ENCODE results near the gene ERRFI1.
"Not testable (repeated sequence)": the region's sequence is repeated elsewhere in the genome, so short reads cannot be mapped to it uniquely, and the experiment has no call there.

Gene ERRFI1

GRCh38 chr1:7967651-7968050 lies 58.5 kb downstream of the ERRFI1 start:
- no peak for DNase-seq (ENCODE audit: low spot score)

- DNase-seq (ENCODE audit: low spot score): no peak
Measured at GRCh38 chr1:7967196-7967595, 58.9 kb downstream of the ERRFI1 start.

- DNase-seq (ENCODE audit: low spot score): no peak
Measured at GRCh38 chr1:7964476-7964875, 61.6 kb downstream of the ERRFI1 start.

- not testable (repeated sequence) for DNase-seq (ENCODE audit: low spot score)
Measured at GRCh38 chr1:7963841-7964240, 62.3 kb downstream of the ERRFI1 start.

- not testable (repeated sequence) for DNase-seq (ENCODE audit: low spot score)
Measured at GRCh38 chr1:7963378-7963730, 62.8 kb downstream of the ERRFI1 start.

- DNase-seq (ENCODE audit: low spot score): no peak
Measured at GRCh38 chr1:7962636-7963377, 63.3 kb downstream of the ERRFI1 start.

GRCh38 chr1:7962014-7962335 lies 64.1 kb downstream of the ERRFI1 start:
- DNase-seq (ENCODE audit: low spot score): no peak
